Measurements from ENCODE around the gene SSR2.

SSR2 gene

GRCh38 chr1:155976062-155976912, 44.5 kb downstream of the SSR2 start (continued):
- no peak for TF ChIP-seq ZNF18 (tag by site-specific recombination; IDR thresholded peaks at IDR 0.05)
- no peak; the same call in 1 of the 2 replicates for TF ChIP-seq WT1 (tag by site-specific recombination; IDR thresholded peaks at IDR 0.05)
- no peak for TF ChIP-seq ZBTB6 (tag by site-specific recombination; IDR thresholded peaks at IDR 0.05)
- TF ChIP-seq ZNF211 (tag by site-specific recombination; IDR thresholded peaks at IDR 0.05; ENCODE audit: low read depth), result no peak
- no peak for TF ChIP-seq BCL11A (tag by site-specific recombination; IDR thresholded peaks at IDR 0.05; ENCODE audit: low read depth)
- TF ChIP-seq YY2 (tag by site-specific recombination; IDR thresholded peaks at IDR 0.05), result no peak
- TF ChIP-seq ZNF580 (tag by site-specific recombination; IDR thresholded peaks at IDR 0.05), result no peak
- peak; percentile 78 for TF ChIP-seq PRDM10 (tag by site-specific recombination; IDR thresholded peaks at IDR 0.05)
- TF ChIP-seq ZNF280D (tag by site-specific recombination; IDR thresholded peaks at IDR 0.05), result no peak
- TF ChIP-seq ATF2 (tag by site-specific recombination; IDR thresholded peaks at IDR 0.05; ENCODE audit: low read depth), result no peak
- no peak for TF ChIP-seq ZNF704 (tag by site-specific recombination; IDR thresholded peaks at IDR 0.05)
- TF ChIP-seq ZSCAN5A (tag by site-specific recombination; IDR thresholded peaks at IDR 0.05), result no peak
- no peak for TF ChIP-seq ZNF174 (tag by site-specific recombination; IDR thresholded peaks at IDR 0.05)
- TF ChIP-seq ZSCAN16 (tag by site-specific recombination; IDR thresholded peaks at IDR 0.05), result no peak
- TF ChIP-seq HOXD13 (CRISPR knock-in tag; IDR thresholded peaks at IDR 0.05; ENCODE audit: borderline replicate concordance), result no peak
- no peak; the same call in 1 of the 2 replicates for TF ChIP-seq ZNF366 (tag by site-specific recombination; conservative IDR thresholded peaks at IDR 0.05)
- no peak for TF ChIP-seq YY1 (tag by site-specific recombination; IDR thresholded peaks at IDR 0.05)
- peak; percentile 48; the same call in 1 of the 2 replicates for TF ChIP-seq HIC1 (tag by site-specific recombination; IDR thresholded peaks at IDR 0.05)
- TF ChIP-seq GFI1B (tag by site-specific recombination; IDR thresholded peaks at IDR 0.05), result no peak
- no peak for TF ChIP-seq ZNF776 (tag by site-specific recombination; IDR thresholded peaks at IDR 0.05; ENCODE audit: borderline replicate concordance)
- TF ChIP-seq ZNF404 (tag by site-specific recombination; IDR thresholded peaks at IDR 0.05), result no peak
- no peak; the same call in 1 of the 2 replicates for TF ChIP-seq KLF10 (tag by site-specific recombination; IDR thresholded peaks at IDR 0.05)

Data from HEK293 (cell line).